ENCODE results near the gene KRT33B.
A peak's percentile ranks its signal among the peaks of the same experiment; 100 is the strongest.

The KRT33B gene

DNA sequence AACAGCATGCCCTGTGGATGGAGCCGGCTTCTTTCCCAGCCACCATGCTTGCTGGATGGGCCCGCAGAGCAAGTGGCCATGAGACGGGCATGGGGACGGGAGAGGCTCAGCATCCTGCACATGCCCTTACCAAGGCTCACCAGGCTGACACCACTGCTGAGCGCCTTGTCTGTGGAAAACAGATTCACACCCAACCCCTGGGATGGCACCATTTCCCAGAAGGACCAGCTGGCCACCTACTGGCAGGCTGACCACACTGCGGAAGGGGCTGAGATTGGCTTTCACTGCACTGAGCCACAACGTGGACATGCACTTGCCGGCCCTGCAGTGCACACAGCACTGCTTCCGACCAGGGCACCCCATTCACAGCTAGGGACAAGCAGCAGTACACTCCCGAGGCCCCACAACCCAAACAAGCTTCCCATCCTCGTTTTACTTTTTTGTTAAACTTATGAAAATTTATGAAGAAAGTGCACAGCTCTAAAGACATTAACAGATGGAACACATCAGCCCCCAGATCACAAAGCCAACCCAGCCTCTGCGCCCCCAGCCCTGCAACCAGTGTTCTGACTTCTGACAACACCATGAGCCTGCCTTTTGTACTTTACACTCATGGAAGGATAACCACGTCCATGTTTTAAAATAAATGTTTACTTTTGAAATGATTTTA is 40.2 kb downstream of the KRT33B start:
- Histone ChIP-seq H3K27ac (ENCODE audit: low read length) (no peak overlapping the region), H3K4me2 (ENCODE audit: insufficient read depth, low read length) (no peak overlapping the region), H3K9me3 (ENCODE audit: insufficient read depth, low read length, severe bottlenecking) (no peaks in the 10 kb centered on the region), H2AFZ (ENCODE audit: low read depth, low read length) (no peak overlapping the region), H3K36me3 (ENCODE audit: insufficient read depth, low read length) (no peaks in the 10 kb centered on the region), H3K27me3 (ENCODE audit: insufficient read depth, low read length, poor library complexity) (peaks cover 2% of the 10 kb centered on the region), H3K4me3 (ENCODE audit: low read depth in 1 of 2, low read length in 2 of 2) (no peak overlapping the region), H4K20me1 (ENCODE audit: insufficient read depth, low read length) (no peaks in the 10 kb centered on the region; the same call in 1 of the 2 replicates), H3K9ac (ENCODE audit: low read depth, low read length) (no peak overlapping the region), H3K4me1 (ENCODE audit: insufficient read depth, low read length) (no peaks in the 10 kb centered on the region), H3K79me2 (ENCODE audit: insufficient read depth, low read length) (no peaks in the 10 kb centered on the region)
- peak; percentile 30 for DNase-seq
- peak; percentile 56; the same call in 2 of the 3 replicates for ATAC-seq (ENCODE audit: insufficient read depth, low read depth)
- TF ChIP-seq, protein P1, sequence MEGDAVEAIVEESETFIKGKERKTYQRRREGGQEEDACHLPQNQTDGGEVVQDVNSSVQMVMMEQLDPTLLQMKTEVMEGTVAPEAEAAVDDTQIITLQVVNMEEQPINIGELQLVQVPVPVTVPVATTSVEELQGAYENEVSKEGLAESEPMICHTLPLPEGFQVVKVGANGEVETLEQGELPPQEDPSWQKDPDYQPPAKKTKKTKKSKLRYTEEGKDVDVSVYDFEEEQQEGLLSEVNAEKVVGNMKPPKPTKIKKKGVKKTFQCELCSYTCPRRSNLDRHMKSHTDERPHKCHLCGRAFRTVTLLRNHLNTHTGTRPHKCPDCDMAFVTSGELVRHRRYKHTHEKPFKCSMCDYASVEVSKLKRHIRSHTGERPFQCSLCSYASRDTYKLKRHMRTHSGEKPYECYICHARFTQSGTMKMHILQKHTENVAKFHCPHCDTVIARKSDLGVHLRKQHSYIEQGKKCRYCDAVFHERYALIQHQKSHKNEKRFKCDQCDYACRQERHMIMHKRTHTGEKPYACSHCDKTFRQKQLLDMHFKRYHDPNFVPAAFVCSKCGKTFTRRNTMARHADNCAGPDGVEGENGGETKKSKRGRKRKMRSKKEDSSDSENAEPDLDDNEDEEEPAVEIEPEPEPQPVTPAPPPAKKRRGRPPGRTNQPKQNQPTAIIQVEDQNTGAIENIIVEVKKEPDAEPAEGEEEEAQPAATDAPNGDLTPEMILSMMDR (IDR thresholded peaks at IDR 0.05; ENCODE audit: borderline replicate concordance, extremely low read depth, low read length, poor library complexity, severe bottlenecking), result peak; percentile 76
- TF ChIP-seq EZH2 (IDR thresholded peaks at IDR 0.05; ENCODE audit: borderline replicate concordance, low read depth, low read length, severe bottlenecking), result no peak

GRCh38 chr17:41328207-41328606 is 41.4 kb downstream of the KRT33B start:
- Histone ChIP-seq H2AFZ (ENCODE audit: low read depth, low read length) (no peak overlapping the region), H3K4me1 (ENCODE audit: insufficient read depth, low read length) (no peaks in the 10 kb centered on the region), H3K4me3 (ENCODE audit: low read depth in 1 of 2, low read length in 2 of 2) (no peak overlapping the region), H3K36me3 (ENCODE audit: insufficient read depth, low read length) (no peaks in the 10 kb centered on the region), H3K4me2 (ENCODE audit: insufficient read depth, low read length) (no peak overlapping the region), H3K27ac (ENCODE audit: low read length) (no peak overlapping the region), H3K9ac (ENCODE audit: low read depth, low read length) (no peak overlapping the region), H3K79me2 (ENCODE audit: insufficient read depth, low read length) (no peaks in the 10 kb centered on the region), H3K27me3 (ENCODE audit: insufficient read depth, low read length, poor library complexity) (peaks cover 2% of the 10 kb centered on the region), H4K20me1 (ENCODE audit: insufficient read depth, low read length) (no peaks in the 10 kb centered on the region; the same call in 1 of the 2 replicates), H3K9me3 (ENCODE audit: insufficient read depth, low read length, severe bottlenecking) (no peaks in the 10 kb centered on the region)
- TF ChIP-seq, protein P1 (IDR thresholded peaks at IDR 0.05; ENCODE audit: borderline replicate concordance, extremely low read depth, low read length, poor library complexity, severe bottlenecking), result no peak
- no peak for TF ChIP-seq EZH2 (IDR thresholded peaks at IDR 0.05; ENCODE audit: borderline replicate concordance, low read depth, low read length, severe bottlenecking)
- DNase-seq (no peak), ATAC-seq (ENCODE audit: insufficient read depth, low read depth) (no peak)

- Histone ChIP-seq H3K9me3 (ENCODE audit: insufficient read depth, low read length, severe bottlenecking) (no peaks in the 10 kb centered on the region), H3K4me2 (ENCODE audit: insufficient read depth, low read length) (no peak overlapping the region), H3K27ac (ENCODE audit: low read length) (no peak overlapping the region), H2AFZ (ENCODE audit: low read depth, low read length) (no peak overlapping the region), H3K4me1 (ENCODE audit: insufficient read depth, low read length) (no peaks in the 10 kb centered on the region), H3K79me2 (ENCODE audit: insufficient read depth, low read length) (no peaks in the 10 kb centered on the region), H3K27me3 (ENCODE audit: insufficient read depth, low read length, poor library complexity) (peaks cover 2% of the 10 kb centered on the region), H3K4me3 (ENCODE audit: low read depth in 1 of 2, low read length in 2 of 2) (no peak overlapping the region), H3K36me3 (ENCODE audit: insufficient read depth, low read length) (no peaks in the 10 kb centered on the region), H4K20me1 (ENCODE audit: insufficient read depth, low read length) (no peaks in the 10 kb centered on the region; the same call in 1 of the 2 replicates), H3K9ac (ENCODE audit: low read depth, low read length) (no peak overlapping the region)
- DNase-seq, result no peak
- TF ChIP-seq, protein P1 (IDR thresholded peaks at IDR 0.05; ENCODE audit: borderline replicate concordance, extremely low read depth, low read length, poor library complexity, severe bottlenecking), result no peak
- no peak for TF ChIP-seq EZH2 (IDR thresholded peaks at IDR 0.05; ENCODE audit: borderline replicate concordance, low read depth, low read length, severe bottlenecking)
- ATAC-seq (ENCODE audit: insufficient read depth, low read depth), result no peak
These were observed 42.0 kb downstream of the KRT33B start for GRCh38 chr17:41327411-41328120.
